SK-N-SH treated with all-trans-retinoic acid at 6 μM for 48 hours (cell line): ENCODE results near the gene GDPD4.

ENCODE experiments used
- ATAC-seq: fragments of 200-7000 bp; cut with Tn5 transposase; 3 replicates; pipeline ENCODE4 v1.9.1; 2020; ENCODE audit warnings: mild to moderate bottlenecking, moderate library complexity
- CREB5 ChIP-seq: fragments of 250-450 bp; sonication (Bioruptor Pico); IDR thresholded peaks from 2 replicates; pipeline ENCODE4 v1.5.1; 2020; ENCODE audit warnings: low read depth, mild to moderate bottlenecking, moderate library complexity
- ESRRG ChIP-seq: fragments of 250-450 bp; sonication (Bioruptor Pico); IDR thresholded peaks from 2 replicates; pipeline ENCODE4 v1.6.1; 2021; ENCODE audit warnings: mild to moderate bottlenecking
- GLIS3 ChIP-seq: fragments of 250-450 bp; sonication (Bioruptor Pico); IDR thresholded peaks from 2 replicates; pipeline ENCODE4 v1.5.0; 2020; ENCODE audit warnings: mild to moderate bottlenecking, moderate library complexity
- PATZ1 ChIP-seq: fragments of 250-450 bp; sonication (Bioruptor Pico); IDR thresholded peaks from 2 replicates; pipeline ENCODE4 v1.8.0; 2020; ENCODE audit warnings: mild to moderate bottlenecking, moderate library complexity, borderline replicate concordance
- POU6F1 ChIP-seq: fragments of 250-450 bp; sonication (Bioruptor Pico); IDR thresholded peaks from 2 replicates; pipeline ENCODE4 v1.8.0; 2021; ENCODE audit warnings: low read depth, mild to moderate bottlenecking, moderate library complexity, borderline replicate concordance
- RARB ChIP-seq: fragments of 250-450 bp; sonication (Bioruptor Pico); IDR thresholded peaks from 2 replicates; pipeline ENCODE4 v1.8.0; 2021; ENCODE audit warnings: mild to moderate bottlenecking, moderate library complexity
- SNAI2 ChIP-seq: fragments of 250-450 bp; sonication (Bioruptor Pico); IDR thresholded peaks from 2 replicates; pipeline ENCODE4 v1.5.0; 2020; ENCODE audit warnings: mild to moderate bottlenecking, moderate library complexity
- TSHZ2 ChIP-seq: fragments of 250-450 bp; sonication (Bioruptor Pico); IDR thresholded peaks from 2 replicates; pipeline ENCODE4 v1.5.0; 2020; ENCODE audit warnings: mild to moderate bottlenecking, moderate library complexity
- ZC3H10 ChIP-seq: fragments of 250-450 bp; sonication (Bioruptor Pico); IDR thresholded peaks from 2 replicates; pipeline ENCODE4 v1.5.1; 2021; ENCODE audit warnings: mild to moderate bottlenecking, moderate library complexity
- ZFP3 ChIP-seq: fragments of 250-450 bp; sonication (Bioruptor Pico); IDR thresholded peaks from 2 replicates; pipeline ENCODE4 v1.5.0; 2020; ENCODE audit warnings: mild to moderate bottlenecking, moderate library complexity
- ZFP30 ChIP-seq: fragments of 450-650 bp; formaldehyde crosslinking; IDR thresholded peaks from 2 replicates; pipeline ENCODE4 v1.5.0; 2022; ENCODE audit warnings: mild to moderate bottlenecking, moderate library complexity
- ZNF70 ChIP-seq: fragments of 450-650 bp; formaldehyde crosslinking; IDR thresholded peaks from 2 replicates; pipeline ENCODE4 v1.5.0; 2020; ENCODE audit warnings: mild to moderate bottlenecking, moderate library complexity
- ZNF8 ChIP-seq: fragments of 450-650 bp; formaldehyde crosslinking; IDR thresholded peaks from 2 replicates; pipeline ENCODE4 v1.5.0; 2020; ENCODE audit warnings: mild to moderate bottlenecking, moderate library complexity
- TF ChIP-seq, protein P1 (sequence below): fragments of 250-450 bp; sonication (Bioruptor Pico); IDR thresholded peaks from 2 replicates; pipeline ENCODE4 v1.5.1; 2021; ENCODE audit warnings: mild to moderate bottlenecking, moderate library complexity

Gene GDPD4

GRCh38 chr11:77287136-77287535 lies 14.3 kb downstream of the GDPD4 start:
- TF ChIP-seq ESRRG (CRISPR knock-in tag) = no peak
- TF ChIP-seq ZC3H10 = no peak
- no peak for TF ChIP-seq PATZ1 (CRISPR knock-in tag)
- TF ChIP-seq ZNF8 (CRISPR knock-in tag) = no peak
- no peak for TF ChIP-seq GLIS3
- no peak for TF ChIP-seq ZNF70
- TF ChIP-seq SNAI2 (CRISPR knock-in tag) = no peak
- no peak for TF ChIP-seq TSHZ2 (CRISPR knock-in tag)
- ATAC-seq = no peak; the same call in 1 of the 3 replicates

GRCh38 chr11:77284476-77285468 lies 16.7 kb downstream of the GDPD4 start:
- no peak; the same call in 2 of the 3 replicates for ATAC-seq
- no peak for TF ChIP-seq PATZ1 (CRISPR knock-in tag)
- TF ChIP-seq TSHZ2 (CRISPR knock-in tag) = no peak
- no peak for TF ChIP-seq ZFP30 (CRISPR knock-in tag)
- no peak for TF ChIP-seq ZC3H10

DNA sequence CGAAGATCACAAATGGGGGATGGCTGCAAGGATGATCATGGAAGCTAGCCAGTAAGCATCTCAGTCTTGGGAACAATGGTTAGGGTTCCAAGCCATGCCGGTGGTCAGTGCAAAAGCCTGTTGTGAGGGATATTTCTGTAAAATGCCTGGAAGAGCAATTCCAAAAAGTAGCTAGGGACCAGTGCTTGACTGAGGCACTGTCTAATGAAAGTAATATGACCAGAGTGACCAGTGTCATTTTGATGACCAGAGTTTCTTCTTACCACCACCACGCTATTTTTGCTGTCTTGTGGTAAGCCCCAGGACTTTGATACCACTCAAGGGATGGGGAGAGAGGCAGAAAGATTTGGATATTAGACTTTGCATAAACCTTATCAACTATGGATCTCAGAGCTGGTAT lies 18.4 kb downstream of the GDPD4 start:
- no peak for ATAC-seq
- TF ChIP-seq POU6F1 (CRISPR knock-in tag) = no peak
- no peak for TF ChIP-seq ZC3H10
- TF ChIP-seq ZFP3 (CRISPR knock-in tag) = no peak
- TF ChIP-seq ZNF8 (CRISPR knock-in tag) = no peak
- no peak for TF ChIP-seq TSHZ2 (CRISPR knock-in tag)
- no peak for TF ChIP-seq RARB
- no peak for TF ChIP-seq PATZ1 (CRISPR knock-in tag)
- no peak for TF ChIP-seq ESRRG (CRISPR knock-in tag)
- no peak for TF ChIP-seq CREB5 (CRISPR knock-in tag)
- TF ChIP-seq, protein P1, sequence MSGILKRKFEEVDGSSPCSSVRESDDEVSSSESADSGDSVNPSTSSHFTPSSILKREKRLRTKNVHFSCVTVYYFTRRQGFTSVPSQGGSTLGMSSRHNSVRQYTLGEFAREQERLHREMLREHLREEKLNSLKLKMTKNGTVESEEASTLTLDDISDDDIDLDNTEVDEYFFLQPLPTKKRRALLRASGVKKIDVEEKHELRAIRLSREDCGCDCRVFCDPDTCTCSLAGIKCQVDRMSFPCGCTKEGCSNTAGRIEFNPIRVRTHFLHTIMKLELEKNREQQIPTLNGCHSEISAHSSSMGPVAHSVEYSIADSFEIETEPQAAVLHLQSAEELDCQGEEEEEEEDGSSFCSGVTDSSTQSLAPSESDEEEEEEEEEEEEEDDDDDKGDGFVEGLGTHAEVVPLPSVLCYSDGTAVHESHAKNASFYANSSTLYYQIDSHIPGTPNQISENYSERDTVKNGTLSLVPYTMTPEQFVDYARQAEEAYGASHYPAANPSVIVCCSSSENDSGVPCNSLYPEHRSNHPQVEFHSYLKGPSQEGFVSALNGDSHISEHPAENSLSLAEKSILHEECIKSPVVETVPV = no peak
- TF ChIP-seq SNAI2 (CRISPR knock-in tag) = no peak
